D341Med (cell line): ENCODE measurements around the gene OST4.

Source experiments
- DNase-seq: peaks from one replicate; pipeline ENCODE4 v3.0.0; 2012; ENCODE audit warnings: low spot score

The OST4 gene

GRCh38 chr2:27051902-27052645, 19.4 kb downstream of the OST4 start:
- no peak for DNase-seq

GRCh38 chr2:27050996-27051901, 20.2 kb downstream of the OST4 start, which contains the start of gene AGBL5:
TSS of gene AGBL5 (plus strand) at chr2:27051668. CDS start at chr2:27052959, 1,291 bp downstream.
- DNase-seq = peak; percentile 98

GRCh38 chr2:27050281-27050995, 21.0 kb downstream of the OST4 start:
- DNase-seq = peak; percentile 88

- peak; percentile 78 for DNase-seq
Measured at GRCh38 chr2:27049422-27050280, 21.8 kb downstream of the OST4 start.

GRCh38 chr2:27042985-27043634, 28.3 kb downstream of the OST4 start:
- DNase-seq = no peak

GRCh38 chr2:27042159-27042661, 29.2 kb downstream of the OST4 start:
- no peak for DNase-seq

GRCh38 chr2:27041752-27042151, 29.7 kb downstream of the OST4 start:
- no peak for DNase-seq

GRCh38 chr2:27040282-27040681, 31.2 kb downstream of the OST4 start:
- DNase-seq = no peak

- no peak for DNase-seq
Measured at GRCh38 chr2:27039871-27040270, 31.6 kb downstream of the OST4 start.

GRCh38 chr2:27039426-27039825, 32.0 kb downstream of the OST4 start:
- no peak for DNase-seq

GRCh38 chr2:27038631-27039339, 32.7 kb downstream of the OST4 start:
- no peak for DNase-seq

- no peak for DNase-seq
Measured at GRCh38 chr2:27038012-27038411, 33.4 kb downstream of the OST4 start.

GRCh38 chr2:27033253-27033852, 38.1 kb downstream of the OST4 start:
- no peak for DNase-seq

- DNase-seq = peak; percentile 95
Measured at GRCh38 chr2:27032495-27033252, 38.8 kb downstream of the OST4 start, which contains the start of gene TMEM214. TSS of gene TMEM214 (plus strand) at chr2:27032965. CDS start at chr2:27033016, 51 bp downstream.

GRCh38 chr2:27029051-27029450, 42.4 kb downstream of the OST4 start:
- DNase-seq = no peak

GRCh38 chr2:27027211-27027651, 44.2 kb downstream of the OST4 start:
- DNase-seq = no peak

GRCh38 chr2:27025861-27026851, 45.3 kb downstream of the OST4 start:
- DNase-seq = no peak
